GM12878 (cell line): ENCODE measurements around the gene SATB1. TPM values are rescaled to one million over a fixed set of nuclear protein-coding genes. Genes with fewer than 3 reads are reported as not detected.

Experiments used
- ATAC-seq: fragments of 200-7000 bp; cut with Tn5 transposase; 3 replicates; pipeline ENCODE4 v1.9.1; 2020; ENCODE audit warnings: mild to moderate bottlenecking, moderate library complexity
- BruUV-seq: library from RNA; stranded (reverse); fragments of 400-500 nt; replicated peaks from 2 replicates; lab custom pipeline; 2021; lab: Mats Ljungman, UMichigan
- CTCF ChIA-PET: fragments of 300-600 bp; sonication (Branson Sonifier 250); formaldehyde crosslinking; extraction: SDS; loops from one replicate; lab custom pipeline; 2021; ENCODE audit warnings: inconsistent platforms; lab: Yijun Ruan, JAX
- POLR2A ChIA-PET: fragments of 350-600 bp; formaldehyde crosslinking; extraction: SDS; loops from one replicate; lab custom pipeline; 2021; ENCODE audit warnings: inconsistent platforms; lab: Charles Lee
- RAD21 ChIA-PET: fragments of 300-600 bp; sonication (Branson Sonifier 250); formaldehyde crosslinking; loops from one replicate; lab custom pipeline; 2023; ENCODE audit warnings: antibody characterized with exemption; ENCODE audit not compliant: unreplicated experiment; lab: Charles Lee
- SMC1A ChIA-PET: fragments of 300-600 bp; sonication (Branson Sonifier 250); formaldehyde crosslinking; loops from one replicate; lab custom pipeline; 2023; ENCODE audit not compliant: unreplicated experiment, uncharacterized antibody; lab: Charles Lee
- DNase-seq: peaks from one replicate; pipeline ENCODE4 v3.0.0-alpha.2; 2011; ENCODE audit warnings: low read depth, low spot score
- FAIRE-seq: peaks from 3 replicates; lab custom pipeline; 2011; peaks lifted over from hg19 to GRCh38; lab: Jason Lieb, UNC
- H2AFZ ChIP-seq: 2 replicates; pipeline ENCODE4 v1.6.0; 2011; ENCODE audit warnings: low read depth, low read length, control low read depth; ENCODE audit not compliant: control insufficient read depth
- H3K27ac ChIP-seq: 2 replicates; pipeline ENCODE4 v1.5.1; 2011; ENCODE audit warnings: control low read depth; ENCODE audit not compliant: control insufficient read depth, insufficient read depth
- H3K27me3 ChIP-seq, 2 experiments: replicated peaks in 1 of 2; 2 replicates each; pipeline versions ENCODE4 v1.6.0 to v1.6.1; 2011; ENCODE audit warnings: low read length in 1 of 2; ENCODE audit not compliant: control insufficient read depth in 2 of 2, insufficient read depth in 2 of 2
- H3K36me3 ChIP-seq, 2 experiments: 2 replicates each; pipeline ENCODE4 v1.5.1; 2011; ENCODE audit warnings: low read length in 1 of 2; ENCODE audit not compliant: control insufficient read depth in 2 of 2, insufficient read depth in 2 of 2
- H3K4me1 ChIP-seq: 2 replicates; pipeline ENCODE4 v1.6.1; 2011; ENCODE audit warnings: mild to moderate bottlenecking, low read length, moderate library complexity, mixed read lengths; ENCODE audit not compliant: control insufficient read depth, insufficient read depth
- H3K4me2 ChIP-seq: 2 replicates; pipeline ENCODE4 v1.6.0; 2011; ENCODE audit warnings: control low read depth; ENCODE audit not compliant: control insufficient read depth, insufficient read depth
- H3K4me3 ChIP-seq: fragments of 200-600 bp; sonication (generic); 2 replicates; pipeline ENCODE4 v1.5.1; 2016
- H3K79me2 ChIP-seq: 2 replicates; pipeline ENCODE4 v1.6.0; 2011; ENCODE audit warnings: low read length; ENCODE audit not compliant: control insufficient read depth, insufficient read depth
- H3K9ac ChIP-seq: 2 replicates; pipeline ENCODE4 v1.8.0; 2011; ENCODE audit warnings: low read length, control low read depth, mixed read lengths; ENCODE audit not compliant: control insufficient read depth, insufficient read depth
- H3K9me3 ChIP-seq: replicated peaks from 3 replicates; pipeline ENCODE4 v1.5.1; 2011; ENCODE audit warnings: mild to moderate bottlenecking, low read length; ENCODE audit not compliant: control insufficient read depth, insufficient read depth
- H4K20me1 ChIP-seq: 2 replicates; pipeline ENCODE4 v1.6.0; 2011; ENCODE audit not compliant: control insufficient read depth, insufficient read depth
- CBX3 ChIP-seq: fragments of 200-600 bp; sonication (generic); IDR thresholded peaks from 2 replicates; pipeline ENCODE4 v1.6.1; 2016; ENCODE audit warnings: low read depth, borderline replicate concordance
- CHD1 ChIP-seq: IDR thresholded peaks from 2 replicates; pipeline ENCODE4 v1.6.1; 2012; ENCODE audit warnings: low read depth, low read length, improper control_type of control experiment
- CHD4 ChIP-seq: fragments of 200-600 bp; sonication (generic); IDR thresholded peaks from 2 replicates; pipeline ENCODE4 v1.6.1; 2016; ENCODE audit warnings: mild to moderate bottlenecking
- CREB1 ChIP-seq: IDR thresholded peaks from 2 replicates; pipeline ENCODE4 v1.6.1; 2012; ENCODE audit warnings: low read depth, mild to moderate bottlenecking, inconsistent platforms
- IKZF1 ChIP-seq: fragments of 450-650 bp; conservative IDR thresholded peaks from 2 replicates; pipeline ENCODE4 v1.6.1; 2017; ENCODE audit warnings: antibody characterized with exemption, mild to moderate bottlenecking
- NBN ChIP-seq: fragments of 450-650 bp; IDR thresholded peaks from 2 replicates; pipeline ENCODE4 v1.6.1; 2016
- NFYB ChIP-seq: IDR thresholded peaks from 2 replicates; pipeline ENCODE4 v1.6.1; 2011; ENCODE audit warnings: low read depth, mild to moderate bottlenecking, low read length, improper control_type of control experiment, moderate library complexity; ENCODE audit not compliant: insufficient read depth
- WGBS: methylation state at CpG from one replicate; pipeline ENCODE4 v1.1.6; 2016; ENCODE audit warnings: low lambda C conversion rate; ENCODE audit not compliant: insufficient replicate concordance, insufficient coverage; ENCODE audit errors: missing lambda C conversion rate; 5-methylcytosine and 5-hydroxymethylcytosine counted together
- in situ Hi-C: fragments of 300-500 bp; cut with MboI; formaldehyde crosslinking; loops from 9 replicates; pipeline ENCODE4 v1.14.3; 2018; ENCODE audit warnings: mixed read lengths
- intact Hi-C: fragments of 100-400 bp; cut with micrococcal nuclease; formaldehyde crosslinking; loops from one replicate; pipeline ENCODE4 v1.14.2; 2022; ENCODE audit not compliant: unreplicated experiment
- polyA plus RNA-seq, 11 experiments: library from polyadenylated mRNA; depleted of rRNA in 4 of 11; unstranded in 6 of 11; stranded (reverse) in 5 of 11; fragments of >200 nt; fragmentation: Nextera tagmentation in 4 of 11; fragmentation: Illumina TruSeq in 1 of 11; extraction: Ambion mirVana in 4 of 11; extraction: Trizol in 1 of 11; gene quantifications; 1 replicate in 1 of 11; 2 replicates in 10 of 11; pipeline versions ENCODE4 v1.2.1 to v1.2.3, GENCODE V29; 2011 to 2016; ENCODE audit warnings: inconsistent platforms in 2 of 11, missing spikeins in 2 of 11, low read depth in 1 of 11
- total RNA-seq, 4 experiments: library from RNA; depleted of rRNA in 3 of 4; stranded (reverse); fragments of >200 nt in 3 of 4; fragmentation: Illumina TruSeq in 1 of 4; extraction: Trizol in 1 of 4; gene quantifications; 2 replicates each; pipeline versions ENCODE4 v1.2.1 to v1.2.3, GENCODE V29; 2013 to 2021
- TF ChIP-seq, protein P1 (sequence below), 3 experiments: IDR thresholded peaks in 2 of 3; conservative IDR thresholded peaks in 1 of 3; 2 replicates each; pipeline ENCODE4 v1.5.1; 2011; ENCODE audit warnings: low read depth in 3 of 3, low read length in 3 of 3, mild to moderate bottlenecking in 3 of 3, control low read depth in 2 of 3, moderate library complexity in 2 of 3, inconsistent platforms in 1 of 3, mixed read lengths in 1 of 3; ENCODE audit not compliant: control insufficient read depth in 2 of 3, insufficient read depth in 1 of 3; ENCODE audit errors: extremely low read depth in 1 of 3
- TF ChIP-seq, protein P2 (sequence below): fragments of 450-650 bp; IDR thresholded peaks from 2 replicates; pipeline ENCODE4 v1.6.1; 2017; ENCODE audit warnings: mild to moderate bottlenecking, moderate library complexity

SATB1 gene
- total and polyA plus RNA-seq, 10 of the 15 experiments (the other 5 are each of a cell fraction or from before 2014, with no cell fraction given), result 0.01 to 0.72 (median 0.07) TPM; not detected in 4

DNA sequence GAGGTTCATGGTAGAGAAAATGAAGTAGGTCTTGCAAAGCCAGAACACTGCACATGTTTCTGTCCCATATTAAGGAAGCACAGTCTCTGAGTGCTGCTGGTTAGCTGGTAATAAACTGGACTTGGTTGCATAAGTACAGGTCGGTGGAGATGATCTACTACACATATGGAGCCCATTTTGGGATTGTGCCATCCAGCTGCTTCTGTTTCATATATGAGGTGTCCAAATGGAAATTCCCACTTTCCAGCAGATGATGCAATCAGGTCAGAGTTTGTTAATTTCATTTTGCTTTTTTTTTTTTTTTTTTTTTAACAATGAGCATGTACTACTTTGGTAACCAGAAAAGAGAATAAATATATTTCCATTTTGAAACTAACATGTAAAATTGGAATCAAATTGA is 122.6 kb downstream of the SATB1 start:
- SMC1A ChIA-PET, result no interaction called here

More for the DNA sequence above, 122.6 kb downstream of the SATB1 start:
- ChIA-PET POLR2A (no interaction called here), RAD21 (no interaction called here), CTCF (interaction anchor here (0.6 kb wide), 1 partner anchor 14 kb away, joined by 4 read pairs; no protein-coding TSS in a partner anchor)
- Histone ChIP-seq H3K4me1 (no peaks in the 10 kb centered on the region), H2AFZ (no peak overlapping the region), H3K27ac (no peak overlapping the region), H3K79me2 (no peaks in the 10 kb centered on the region), H3K9ac (no peak overlapping the region), H4K20me1 (no peaks in the 10 kb centered on the region), H3K27me3 (no peaks in the 10 kb centered on the region), H3K4me3 (no peak overlapping the region), H3K4me2 (no peak overlapping the region), H3K36me3 (no peaks in the 10 kb centered on the region), H3K9me3 (no peaks in the 10 kb centered on the region)
- TF ChIP-seq CBX3 (no peak), CREB1 (no peak), NFYB (no peak), NBN (no peak), CHD4 (no peak), CHD1 (no peak), IKZF1 (no peak)
- TF ChIP-seq, protein P1, sequence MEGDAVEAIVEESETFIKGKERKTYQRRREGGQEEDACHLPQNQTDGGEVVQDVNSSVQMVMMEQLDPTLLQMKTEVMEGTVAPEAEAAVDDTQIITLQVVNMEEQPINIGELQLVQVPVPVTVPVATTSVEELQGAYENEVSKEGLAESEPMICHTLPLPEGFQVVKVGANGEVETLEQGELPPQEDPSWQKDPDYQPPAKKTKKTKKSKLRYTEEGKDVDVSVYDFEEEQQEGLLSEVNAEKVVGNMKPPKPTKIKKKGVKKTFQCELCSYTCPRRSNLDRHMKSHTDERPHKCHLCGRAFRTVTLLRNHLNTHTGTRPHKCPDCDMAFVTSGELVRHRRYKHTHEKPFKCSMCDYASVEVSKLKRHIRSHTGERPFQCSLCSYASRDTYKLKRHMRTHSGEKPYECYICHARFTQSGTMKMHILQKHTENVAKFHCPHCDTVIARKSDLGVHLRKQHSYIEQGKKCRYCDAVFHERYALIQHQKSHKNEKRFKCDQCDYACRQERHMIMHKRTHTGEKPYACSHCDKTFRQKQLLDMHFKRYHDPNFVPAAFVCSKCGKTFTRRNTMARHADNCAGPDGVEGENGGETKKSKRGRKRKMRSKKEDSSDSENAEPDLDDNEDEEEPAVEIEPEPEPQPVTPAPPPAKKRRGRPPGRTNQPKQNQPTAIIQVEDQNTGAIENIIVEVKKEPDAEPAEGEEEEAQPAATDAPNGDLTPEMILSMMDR (IDR thresholded peaks at IDR 0.05 in 2 of 3, conservative IDR thresholded peaks at IDR 0.05 in 1 of 3; ENCODE audit: control insufficient read depth in 2 of 3, extremely low read depth in 1 of 3, insufficient read depth in 1 of 3, low read depth in 3 of 3, low read length in 3 of 3), result no peak
- TF ChIP-seq, protein P2, sequence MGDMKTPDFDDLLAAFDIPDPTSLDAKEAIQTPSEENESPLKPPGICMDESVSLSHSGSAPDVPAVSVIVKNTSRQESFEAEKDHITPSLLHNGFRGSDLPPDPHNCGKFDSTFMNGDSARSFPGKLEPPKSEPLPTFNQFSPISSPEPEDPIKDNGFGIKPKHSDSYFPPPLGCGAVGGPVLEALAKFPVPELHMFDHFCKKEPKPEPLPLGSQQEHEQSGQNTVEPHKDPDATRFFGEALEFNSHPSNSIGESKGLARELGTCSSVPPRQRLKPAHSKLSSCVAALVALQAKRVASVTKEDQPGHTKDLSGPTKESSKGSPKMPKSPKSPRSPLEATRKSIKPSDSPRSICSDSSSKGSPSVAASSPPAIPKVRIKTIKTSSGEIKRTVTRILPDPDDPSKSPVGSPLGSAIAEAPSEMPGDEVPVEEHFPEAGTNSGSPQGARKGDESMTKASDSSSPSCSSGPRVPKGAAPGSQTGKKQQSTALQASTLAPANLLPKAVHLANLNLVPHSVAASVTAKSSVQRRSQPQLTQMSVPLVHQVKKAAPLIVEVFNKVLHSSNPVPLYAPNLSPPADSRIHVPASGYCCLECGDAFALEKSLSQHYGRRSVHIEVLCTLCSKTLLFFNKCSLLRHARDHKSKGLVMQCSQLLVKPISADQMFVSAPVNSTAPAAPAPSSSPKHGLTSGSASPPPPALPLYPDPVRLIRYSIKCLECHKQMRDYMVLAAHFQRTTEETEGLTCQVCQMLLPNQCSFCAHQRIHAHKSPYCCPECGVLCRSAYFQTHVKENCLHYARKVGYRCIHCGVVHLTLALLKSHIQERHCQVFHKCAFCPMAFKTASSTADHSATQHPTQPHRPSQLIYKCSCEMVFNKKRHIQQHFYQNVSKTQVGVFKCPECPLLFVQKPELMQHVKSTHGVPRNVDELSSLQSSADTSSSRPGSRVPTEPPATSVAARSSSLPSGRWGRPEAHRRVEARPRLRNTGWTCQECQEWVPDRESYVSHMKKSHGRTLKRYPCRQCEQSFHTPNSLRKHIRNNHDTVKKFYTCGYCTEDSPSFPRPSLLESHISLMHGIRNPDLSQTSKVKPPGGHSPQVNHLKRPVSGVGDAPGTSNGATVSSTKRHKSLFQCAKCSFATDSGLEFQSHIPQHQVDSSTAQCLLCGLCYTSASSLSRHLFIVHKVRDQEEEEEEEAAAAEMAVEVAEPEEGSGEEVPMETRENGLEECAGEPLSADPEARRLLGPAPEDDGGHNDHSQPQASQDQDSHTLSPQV, result no peak
- intact Hi-C loops, result no loop called here
- BruUV-seq, result no TSS peak
- in situ Hi-C loops, result no loop called here
- FAIRE-seq (no peak), DNase-seq (no peak), ATAC-seq (no peak)
- 30% methylated on average over 1 of the region's 1 CpG for WGBS
